Activated CD4-positive, alpha-beta T cell treated with anti-CD3 and anti-CD28 coated beads, Interleukin-2, amount 10 ng/mL, durations not matched to agents 24 days and 14 days (primary cell): ENCODE measurements around the gene PCDHGB2. TPM values are rescaled to one million over a fixed set of nuclear protein-coding genes. Genes with fewer than 3 reads are reported as not detected.
"Not testable (repeated sequence)": the region's sequence is repeated elsewhere in the genome, so short reads cannot be mapped to it uniquely, and the experiment has no call there.

Source experiments
- DNase-seq: peaks from one replicate; pipeline ENCODE4 v3.0.0; 2022
- H3K27ac Mint-ChIP-seq: one replicate; pipeline ENCODE4 v1.8.0; 2022; ENCODE audit warnings: mild to moderate bottlenecking, mixed read lengths
- H3K27me3 Mint-ChIP-seq: one replicate; pipeline ENCODE4 v1.8.0; 2022; ENCODE audit warnings: mixed read lengths
- H3K36me3 Mint-ChIP-seq: one replicate; pipeline ENCODE4 v1.8.0; 2022; ENCODE audit warnings: low read depth, mild to moderate bottlenecking, mixed read lengths
- H3K4me1 Mint-ChIP-seq: one replicate; pipeline ENCODE4 v1.8.0; 2021; ENCODE audit warnings: mixed read lengths
- H3K4me3 Mint-ChIP-seq: one replicate; pipeline ENCODE4 v1.8.0; 2022; ENCODE audit warnings: mild to moderate bottlenecking, moderate library complexity, mixed read lengths
- H3K9me3 Mint-ChIP-seq: one replicate; pipeline ENCODE4 v1.8.0; 2021; ENCODE audit warnings: mixed read lengths
- intact Hi-C: fragments of 100-400 bp; cut with micrococcal nuclease; formaldehyde crosslinking; loops from one replicate; pipeline ENCODE4 v1.15.1; 2023
- total RNA-seq: library from RNA; stranded (reverse); gene quantifications from 2 replicates; pipeline ENCODE4 v1.2.3, GENCODE V29; 2022

PCDHGB2 gene
- total RNA-seq, 1 donor from 2014 or later: 0.63 TPM

- intact Hi-C loops: loop anchor here (5.0 to 10.0 kb wide), 2 partner anchors 74 to 94 kb away; partner anchors contain the start of genes PCDHB15 and PCDHGA10
- peak; percentile 68 for DNase-seq
- peaks cover 42% of the 10 kb centered on the region for H3K27me3 Mint-ChIP-seq
Measured at GRCh38 chr5:141338538-141339306, 21.1 kb upstream of the PCDHGB2 start, which contains the start of gene PCDHGA2. TSS of gene PCDHGA2 (plus strand) at chr5:141338760.

GRCh38 chr5:141340781-141341354 lies 18.9 kb upstream of the PCDHGB2 start:
- intact Hi-C loops, H3K4me1 Mint-ChIP-seq, H3K36me3 Mint-ChIP-seq, H3K4me3 Mint-ChIP-seq, H3K27ac Mint-ChIP-seq, DNase-seq: not testable (repeated sequence)
- Mint-ChIP-seq H3K9me3 (peaks cover 46% of the 10 kb centered on the region), H3K27me3 (peaks cover 37% of the 10 kb centered on the region)

More at GRCh38 chr5:141338538-141339306, 21.1 kb upstream of the PCDHGB2 start, which contains the start of gene PCDHGA2:
- Mint-ChIP-seq H3K9me3 (peaks cover 37% of the 10 kb centered on the region), H3K4me3 (peak within 1 kb of the TSS; percentile 80), H3K36me3 (peaks cover 3% of the 10 kb centered on the region), H3K27ac (no peak within 1 kb of the TSS), H3K4me1 (no peaks in the 10 kb centered on the region)

- DNase-seq: no peak
- peaks cover 27% of the 10 kb centered on the region for H3K27me3 Mint-ChIP-seq
- peaks cover 3% of the 10 kb centered on the region for H3K36me3 Mint-ChIP-seq
- H3K9me3 Mint-ChIP-seq: peaks cover 42% of the 10 kb centered on the region
- H3K4me1 Mint-ChIP-seq: no peaks in the 10 kb centered on the region
- intact Hi-C loops: no loop called here
- no peak overlapping the region for H3K4me3 Mint-ChIP-seq
- no peak overlapping the region for H3K27ac Mint-ChIP-seq
Measured at GRCh38 chr5:141342773-141343172, 17.0 kb upstream of the PCDHGB2 start.

GRCh38 chr5:141343242-141343952 lies 16.4 kb upstream of the PCDHGB2 start, which contains the start of gene PCDHGA3:
TSS of gene PCDHGA3 (plus strand) at chr5:141343829. CDS start at chr5:141344034, 205 bp downstream.
- Mint-ChIP-seq H3K36me3 (peaks cover 3% of the 10 kb centered on the region), H3K27me3 (peaks cover 20% of the 10 kb centered on the region), H3K9me3 (peaks cover 36% of the 10 kb centered on the region), H3K27ac (no peak within 1 kb of the TSS), H3K4me1 (no peaks in the 10 kb centered on the region), H3K4me3 (peak within 1 kb of the TSS; percentile 67)
- intact Hi-C loops: no loop called here
- DNase-seq: peak; percentile 74

- H3K27ac Mint-ChIP-seq: no peak overlapping the region
- no peaks in the 10 kb centered on the region for H3K4me1 Mint-ChIP-seq
- peak overlapping the region; percentile 67 for H3K4me3 Mint-ChIP-seq
- peaks cover 14% of the 10 kb centered on the region for H3K27me3 Mint-ChIP-seq
- H3K36me3 Mint-ChIP-seq: peaks cover 2% of the 10 kb centered on the region
- intact Hi-C loops: no loop called here
- DNase-seq: no peak
- peaks cover 35% of the 10 kb centered on the region for H3K9me3 Mint-ChIP-seq
Measured at GRCh38 chr5:141343953-141344463, 15.8 kb upstream of the PCDHGB2 start.

- intact Hi-C loops: no loop called here
- DNase-seq: peak; percentile 50
- no peak overlapping the region for H3K4me3 Mint-ChIP-seq
- peaks cover 3% of the 10 kb centered on the region for H3K4me1 Mint-ChIP-seq
- H3K9me3 Mint-ChIP-seq: peaks cover 36% of the 10 kb centered on the region
- no peak overlapping the region for H3K27ac Mint-ChIP-seq
- H3K27me3 Mint-ChIP-seq: peaks cover 9% of the 10 kb centered on the region
- no peaks in the 10 kb centered on the region for H3K36me3 Mint-ChIP-seq
Measured at GRCh38 chr5:141345327-141345726, 14.5 kb upstream of the PCDHGB2 start.

- H3K4me1 Mint-ChIP-seq, H3K36me3 Mint-ChIP-seq, H3K27me3 Mint-ChIP-seq, H3K4me3 Mint-ChIP-seq, H3K27ac Mint-ChIP-seq, DNase-seq, intact Hi-C loops: not testable (repeated sequence)
- H3K9me3 Mint-ChIP-seq: peaks cover 35% of the 10 kb centered on the region
Measured at GRCh38 chr5:141346017-141346416, 13.8 kb upstream of the PCDHGB2 start.

GRCh38 chr5:141349917-141350619 lies 9.7 kb upstream of the PCDHGB2 start, which contains the start of gene PCDHGB1:
TSS of gene PCDHGB1 (plus strand) at chr5:141350099. CDS start at chr5:141350261, 162 bp downstream.
- H3K27me3 Mint-ChIP-seq: peaks cover 12% of the 10 kb centered on the region
- no peaks in the 10 kb centered on the region for H3K36me3 Mint-ChIP-seq
- peak; percentile 82 for DNase-seq
- peaks cover 3% of the 10 kb centered on the region for H3K4me1 Mint-ChIP-seq
- H3K27ac Mint-ChIP-seq: no peak within 1 kb of the TSS
- peaks cover 24% of the 10 kb centered on the region for H3K9me3 Mint-ChIP-seq
- intact Hi-C loops: no loop called here
- peak within 1 kb of the TSS; percentile 73 for H3K4me3 Mint-ChIP-seq

GRCh38 chr5:141351591-141351990 lies 8.2 kb upstream of the PCDHGB2 start:
- DNase-seq: peak; percentile 50
- H3K27me3 Mint-ChIP-seq: peaks cover 15% of the 10 kb centered on the region
- no peak overlapping the region for H3K27ac Mint-ChIP-seq
- no peak overlapping the region for H3K4me3 Mint-ChIP-seq
- H3K9me3 Mint-ChIP-seq: peaks cover 30% of the 10 kb centered on the region
- intact Hi-C loops: no loop called here
- no peaks in the 10 kb centered on the region for H3K36me3 Mint-ChIP-seq
- peaks cover 3% of the 10 kb centered on the region for H3K4me1 Mint-ChIP-seq

- Mint-ChIP-seq H3K36me3 (no peaks in the 10 kb centered on the region), H3K27ac (no peak within 1 kb of the TSS), H3K9me3 (peaks cover 25% of the 10 kb centered on the region), H3K4me1 (no peaks in the 10 kb centered on the region), H3K27me3 (peaks cover 17% of the 10 kb centered on the region), H3K4me3 (peak within 1 kb of the TSS; percentile 39)
- DNase-seq: peak; percentile 61
- intact Hi-C loops: loop anchor here (5.0 kb wide), 2 partner anchors 157 to 202 kb away; no protein-coding TSS in a partner anchor
Measured at GRCh38 chr5:141354900-141355469, 4.8 kb upstream of the PCDHGB2 start, which contains the start of gene PCDHGA4. TSS of gene PCDHGA4 (plus strand) at chr5:141355021. CDS start at chr5:141355108, 87 bp downstream.

- intact Hi-C loops: loop anchor here (5.0 kb wide), 2 partner anchors 157 to 202 kb away; no protein-coding TSS in a partner anchor
- Mint-ChIP-seq H3K4me3 (no peak overlapping the region), H3K4me1 (no peaks in the 10 kb centered on the region), H3K36me3 (no peaks in the 10 kb centered on the region), H3K27ac (no peak overlapping the region), H3K27me3 (peaks cover 18% of the 10 kb centered on the region), H3K9me3 (peaks cover 24% of the 10 kb centered on the region)
- peak; percentile 49 for DNase-seq
Measured at GRCh38 chr5:141355641-141356040, 4.2 kb upstream of the PCDHGB2 start.

- H3K9me3 Mint-ChIP-seq: peaks cover 25% of the 10 kb centered on the region
- DNase-seq: no peak
- no peak overlapping the region for H3K27ac Mint-ChIP-seq
- intact Hi-C loops: loop anchor here (5.0 kb wide), 2 partner anchors 156 to 201 kb away; no protein-coding TSS in a partner anchor
- H3K36me3 Mint-ChIP-seq: peaks cover under 1% of the 10 kb centered on the region
- no peaks in the 10 kb centered on the region for H3K4me1 Mint-ChIP-seq
- peaks cover 22% of the 10 kb centered on the region for H3K27me3 Mint-ChIP-seq
- no peak overlapping the region for H3K4me3 Mint-ChIP-seq
Measured at GRCh38 chr5:141356133-141356532, 3.7 kb upstream of the PCDHGB2 start.
